GM12872 (cell line): ENCODE data around the gene JAM3.

Source experiments
- TF ChIP-seq, protein P1 (sequence below): IDR thresholded peaks from 3 replicates; pipeline ENCODE4 v1.5.1; 2011; ENCODE audit warnings: low read depth, mild to moderate bottlenecking, low read length, moderate library complexity; ENCODE audit not compliant: insufficient read depth

JAM3 gene

DNA sequence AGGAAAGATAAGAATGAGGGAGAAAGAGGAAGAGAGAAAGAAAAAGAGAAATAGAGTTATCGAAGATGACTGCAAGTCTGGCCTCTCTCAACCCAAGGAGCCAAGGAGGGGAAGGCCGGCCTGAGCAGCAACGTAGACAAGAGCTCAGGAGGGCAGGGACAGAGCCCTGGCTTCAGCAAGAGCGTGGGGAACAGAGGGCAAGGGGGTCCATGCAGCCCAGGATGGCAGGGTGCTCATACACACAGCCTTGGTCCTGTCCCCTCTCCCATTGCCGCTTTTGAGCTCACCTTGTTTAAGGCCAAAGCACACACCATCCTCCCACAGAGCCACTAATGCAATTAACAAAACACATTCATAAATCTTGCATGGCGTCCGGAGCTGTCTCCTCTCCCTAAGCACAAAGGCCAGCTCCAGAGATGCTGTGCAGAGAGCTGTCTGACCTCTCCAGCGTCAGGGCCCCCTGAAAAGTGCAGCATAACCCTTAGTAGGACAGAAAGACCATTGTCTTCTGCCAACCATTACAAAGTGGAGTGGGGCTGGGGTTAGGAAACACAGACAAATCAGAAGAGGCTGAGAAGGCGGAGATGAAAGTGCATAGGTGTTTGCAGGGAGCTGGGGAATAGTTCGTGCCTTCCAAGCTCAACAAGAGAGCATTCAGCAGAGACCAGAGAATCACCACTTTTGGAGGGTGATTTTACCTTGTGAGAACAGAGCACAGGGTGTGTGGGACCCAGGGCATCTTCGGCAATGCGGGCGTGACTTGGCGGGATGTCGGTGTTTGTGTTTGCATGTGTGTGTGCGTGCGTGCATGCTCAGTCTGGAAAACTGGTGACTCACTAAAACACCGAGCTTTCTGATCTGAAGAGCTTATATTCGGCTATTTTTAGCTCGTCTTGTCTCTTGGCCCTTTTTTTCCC, 28.2 kb upstream of the JAM3 start:
- TF ChIP-seq, protein P1, sequence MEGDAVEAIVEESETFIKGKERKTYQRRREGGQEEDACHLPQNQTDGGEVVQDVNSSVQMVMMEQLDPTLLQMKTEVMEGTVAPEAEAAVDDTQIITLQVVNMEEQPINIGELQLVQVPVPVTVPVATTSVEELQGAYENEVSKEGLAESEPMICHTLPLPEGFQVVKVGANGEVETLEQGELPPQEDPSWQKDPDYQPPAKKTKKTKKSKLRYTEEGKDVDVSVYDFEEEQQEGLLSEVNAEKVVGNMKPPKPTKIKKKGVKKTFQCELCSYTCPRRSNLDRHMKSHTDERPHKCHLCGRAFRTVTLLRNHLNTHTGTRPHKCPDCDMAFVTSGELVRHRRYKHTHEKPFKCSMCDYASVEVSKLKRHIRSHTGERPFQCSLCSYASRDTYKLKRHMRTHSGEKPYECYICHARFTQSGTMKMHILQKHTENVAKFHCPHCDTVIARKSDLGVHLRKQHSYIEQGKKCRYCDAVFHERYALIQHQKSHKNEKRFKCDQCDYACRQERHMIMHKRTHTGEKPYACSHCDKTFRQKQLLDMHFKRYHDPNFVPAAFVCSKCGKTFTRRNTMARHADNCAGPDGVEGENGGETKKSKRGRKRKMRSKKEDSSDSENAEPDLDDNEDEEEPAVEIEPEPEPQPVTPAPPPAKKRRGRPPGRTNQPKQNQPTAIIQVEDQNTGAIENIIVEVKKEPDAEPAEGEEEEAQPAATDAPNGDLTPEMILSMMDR = no peak

DNA sequence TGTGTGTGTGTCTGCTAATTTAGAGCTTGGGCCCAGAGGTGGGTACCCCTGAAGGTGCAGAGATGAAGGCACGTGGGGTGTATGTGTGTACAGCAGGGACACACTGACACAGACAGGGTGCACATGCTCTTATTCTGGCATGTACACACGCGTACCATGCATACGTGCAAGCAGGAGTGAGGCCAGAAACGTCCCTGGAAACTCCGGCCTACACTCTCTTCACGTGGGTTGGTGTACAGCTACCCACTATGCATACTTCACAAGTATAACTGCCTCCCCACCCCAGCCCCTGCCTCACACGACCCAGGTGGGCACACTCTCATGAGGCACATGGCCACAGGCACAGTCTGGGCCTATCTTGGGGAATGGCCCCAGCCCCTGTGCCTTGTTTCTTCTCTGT, 27.5 kb upstream of the JAM3 start:
- TF ChIP-seq, protein P1 = no peak

DNA sequence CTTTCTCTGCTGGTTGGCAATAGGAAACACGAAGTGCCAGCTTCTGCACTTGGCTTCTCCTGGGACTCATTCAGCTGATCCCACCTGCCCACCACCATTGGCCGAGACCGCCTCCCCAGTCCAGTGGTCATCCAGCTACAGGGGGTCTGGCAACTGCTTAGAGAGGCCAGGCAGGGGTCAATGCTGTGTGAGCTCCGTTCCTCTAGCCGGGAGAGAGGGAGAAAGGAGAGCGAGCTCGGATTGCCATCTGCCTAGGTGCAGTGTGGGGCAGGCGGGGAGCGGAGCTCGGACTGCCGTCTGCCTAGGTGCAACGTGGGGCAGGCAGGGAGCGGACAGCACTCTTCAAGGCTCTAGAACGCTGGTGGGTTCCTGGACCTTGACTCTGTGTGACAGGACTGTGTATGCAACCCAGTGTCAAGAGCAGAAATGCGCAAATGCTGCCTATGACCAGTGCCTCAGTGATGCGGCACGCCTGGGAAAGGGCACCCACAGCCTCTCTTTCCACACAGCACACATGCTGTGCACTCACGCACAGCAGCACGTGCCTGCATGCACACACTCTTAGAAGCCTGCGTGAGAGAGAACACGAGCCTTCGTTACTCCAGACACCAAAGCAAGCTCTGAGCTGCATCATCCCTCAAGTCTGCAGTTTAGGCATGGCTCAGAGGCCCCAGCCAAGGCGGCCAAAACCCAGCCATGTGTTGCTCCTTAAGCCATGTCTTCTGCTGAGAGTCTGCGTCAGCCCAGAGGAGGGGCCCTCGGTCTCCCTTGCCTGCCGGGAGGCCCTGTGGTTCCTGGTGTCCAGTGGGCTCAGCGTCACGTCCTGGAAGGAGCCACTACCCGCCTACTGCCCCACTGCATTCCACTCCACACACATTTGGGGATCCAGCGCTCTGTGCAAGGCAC, 26.8 kb upstream of the JAM3 start:
- TF ChIP-seq, protein P1 = no peak

DNA sequence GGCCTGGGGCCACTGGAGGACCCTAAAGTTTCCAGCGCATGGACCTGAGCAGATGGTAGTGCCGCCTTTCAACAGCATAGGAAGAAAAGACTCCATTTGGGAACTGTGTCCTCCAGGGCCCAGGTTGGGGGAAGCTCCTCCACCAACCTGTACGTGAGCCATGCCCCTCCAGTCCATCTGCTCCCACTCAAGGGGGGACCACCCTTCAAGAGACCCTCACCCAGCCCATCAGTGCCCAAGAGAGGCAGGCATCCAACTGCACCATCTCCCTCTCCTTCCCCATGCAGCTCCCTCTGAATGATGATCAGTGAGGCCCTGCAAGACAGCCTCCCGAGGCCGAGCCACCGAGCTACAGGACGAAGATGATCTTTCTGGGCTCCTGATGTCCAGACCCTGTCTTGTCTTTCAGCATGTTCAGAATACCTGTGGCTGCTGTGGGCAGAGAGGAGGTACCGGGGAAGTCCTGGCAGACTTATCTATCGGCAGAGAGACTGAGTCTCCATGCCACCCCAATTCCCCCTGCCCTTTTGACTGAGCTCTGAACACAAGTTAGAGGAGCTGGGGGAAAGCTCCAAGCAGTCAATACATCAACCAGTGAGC, 25.0 kb upstream of the JAM3 start:
- TF ChIP-seq, protein P1 = no peak

DNA sequence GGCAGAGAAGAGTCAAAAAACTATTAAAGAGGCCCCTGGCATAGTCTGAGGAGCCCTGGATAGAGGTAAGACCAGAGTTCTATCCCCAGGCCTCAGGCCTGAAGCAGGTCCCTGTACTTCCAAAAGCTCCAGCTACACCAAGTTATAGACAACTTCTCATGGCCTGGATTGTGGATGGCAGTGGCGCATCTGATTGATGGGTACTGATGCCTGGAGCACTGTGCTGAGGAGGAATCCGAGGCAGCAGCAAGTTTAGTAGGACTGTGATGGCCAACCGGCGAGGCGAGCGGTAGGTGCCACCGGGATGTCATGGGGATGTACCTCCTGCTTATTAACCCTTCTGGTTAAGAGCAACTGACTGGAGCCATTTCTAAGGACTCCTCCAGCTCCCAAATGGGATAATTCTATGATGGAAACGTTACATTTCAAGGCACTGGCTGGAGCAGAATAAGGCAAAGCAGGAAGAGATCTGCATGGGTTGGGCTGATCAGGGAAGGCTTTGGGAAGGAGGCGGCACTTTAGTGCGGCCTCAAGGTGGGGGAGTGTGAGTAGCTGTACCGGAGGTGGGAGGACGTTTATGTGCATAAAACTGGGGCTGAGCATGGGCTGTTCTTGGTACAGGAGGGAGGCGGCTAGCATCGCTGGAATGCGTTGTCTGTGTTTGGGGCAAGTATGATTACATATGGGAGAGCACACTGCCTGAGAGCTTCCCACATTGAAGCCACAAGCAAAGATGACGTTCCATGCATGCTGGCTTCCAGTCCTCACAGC, 24.2 kb upstream of the JAM3 start:
- TF ChIP-seq, protein P1 = no peak

DNA sequence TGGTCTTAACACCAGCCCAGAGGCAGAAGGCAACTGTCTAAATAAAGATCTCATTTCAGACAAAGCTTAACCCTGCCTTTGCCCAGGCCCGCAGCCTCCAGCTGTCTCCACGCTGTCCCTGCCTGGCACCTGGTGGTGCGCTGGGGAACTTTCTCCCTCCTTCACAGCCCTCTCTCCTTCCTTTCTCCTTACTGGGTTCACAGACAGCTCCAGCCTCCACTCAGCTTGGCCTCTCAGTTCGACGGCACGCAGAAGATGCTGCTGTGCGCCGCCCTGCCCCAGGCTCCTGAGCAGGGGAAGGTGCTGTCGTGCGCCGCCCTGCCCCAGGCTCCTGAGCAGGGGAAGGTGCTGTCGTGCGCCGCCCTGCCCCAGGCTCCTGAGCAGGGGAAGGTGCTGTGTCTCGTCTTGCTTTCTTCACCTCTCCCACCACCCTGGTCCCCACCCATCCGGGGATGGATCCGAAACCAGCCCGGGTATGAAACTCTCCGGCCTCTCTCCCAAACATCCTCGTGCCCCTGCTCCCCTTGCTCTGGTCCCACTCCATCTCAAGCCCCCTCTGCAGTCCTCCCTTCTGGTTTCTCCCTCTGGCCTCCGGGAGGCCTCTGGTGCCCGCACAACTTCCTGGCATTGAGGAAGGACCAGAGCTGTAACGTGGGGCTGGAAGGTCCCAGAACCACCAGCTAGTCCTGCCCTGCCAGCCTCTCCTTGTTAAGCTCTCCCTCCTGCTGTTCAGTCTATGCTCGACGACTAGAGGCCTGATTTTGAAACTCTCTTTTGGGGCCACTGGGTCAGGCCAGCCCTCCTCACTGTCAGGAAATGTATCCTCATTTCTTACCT, 22.9 kb upstream of the JAM3 start:
- TF ChIP-seq, protein P1 = no peak
